Upper lobe of left lung (tissue), 6 donors: ENCODE measurements around the gene TMEM89. TPM values are rescaled to one million over a fixed set of nuclear protein-coding genes. Genes with fewer than 3 reads are reported as not detected.

Experiments
- ATAC-seq, 2 donors: fragments of 200-7000 bp; cut with Tn5 transposase; one replicate each; pipeline ENCODE4 v1.9.1; 2022; ENCODE audit warnings: mild to moderate bottlenecking in 2 of 2, moderate library complexity in 2 of 2; ENCODE audit not compliant: low FRiP score in 2 of 2
- DNase-seq, 2 donors: peaks; one replicate each; pipeline ENCODE4 v3.0.0-alpha.2; 2019 to 2020
- H3K27ac ChIP-seq, 4 donors: fragments of 200-600 bp; sonication (generic); one replicate each; pipeline ENCODE4 v1.5.1; 2016 to 2019
- H3K27me3 ChIP-seq, 4 donors: fragments of 200-600 bp; sonication (generic); one replicate each; pipeline ENCODE4 v1.5.1; 2017 to 2019
- H3K36me3 ChIP-seq, 4 donors: fragments of 200-600 bp; sonication (generic); one replicate each; pipeline ENCODE4 v1.5.1; 2016 to 2019
- H3K4me1 ChIP-seq, 4 donors: fragments of 200-600 bp; sonication (generic); one replicate each; pipeline ENCODE4 v1.5.1; 2018 to 2019
- H3K4me3 ChIP-seq, 4 donors: fragments of 200-600 bp; sonication (generic); one replicate each; pipeline ENCODE4 v1.5.1; 2017 to 2019; ENCODE audit warnings: mild to moderate bottlenecking in 2 of 4, moderate library complexity in 1 of 4
- H3K9me3 ChIP-seq, 4 donors: fragments of 200-600 bp; sonication (generic); one replicate each; pipeline ENCODE4 v1.5.1; 2018 to 2019
- EP300 ChIP-seq, 4 donors: sonication (generic); formaldehyde crosslinking; IDR thresholded peaks; one replicate each; pipeline ENCODE4 v1.5.1; 2017; ENCODE audit warnings: antibody characterized with exemption in 4 of 4, control low read depth in 2 of 4
- POLR2A ChIP-seq, 4 donors: fragments of 450-650 bp; IDR thresholded peaks; one replicate each; pipeline ENCODE4 v1.5.1; 2016 to 2017; ENCODE audit warnings: antibody characterized with exemption in 4 of 4, mild to moderate bottlenecking in 2 of 4
- POLR2AphosphoS5 ChIP-seq, 2 donors: sonication (generic); formaldehyde crosslinking; IDR thresholded peaks; one replicate each; pipeline ENCODE4 v1.5.1; 2017; ENCODE audit warnings: antibody characterized with exemption in 2 of 2
- WGBS, 2 donors: methylation state at CpG; one replicate each; pipeline ENCODE4 v1.1.5; 2017 to 2018; 5-methylcytosine and 5-hydroxymethylcytosine counted together
- total RNA-seq, 6 donors: library from RNA; depleted of rRNA in 4 of 6; stranded (reverse); fragments of >200 nt in 4 of 6; gene quantifications; one replicate each; pipeline versions ENCODE4 v1.1.0 to v1.2.1, GENCODE V29; 2016 to 2021
- TF ChIP-seq, protein P1 (sequence below), 6 experiments: fragments of 450-650 bp in 4 of 6; fragments of 200-600 bp in 2 of 6; sonication (generic) in 2 of 6; IDR thresholded peaks; one replicate each; pipeline ENCODE4 v1.5.1; 2016 to 2019; ENCODE audit warnings: antibody characterized with exemption in 6 of 6
- donor health status: DM: no; HTN: no; CAD: no; lungs with moderate emphysema.
- donor health status: DM: no; HTN: yes; CAD: no; lungs with severe emphysema.

Gene TMEM89
- total RNA-seq: under 1 TPM in 1 of 6 donors, not detected in 5; 0.67 TPM

DNA sequence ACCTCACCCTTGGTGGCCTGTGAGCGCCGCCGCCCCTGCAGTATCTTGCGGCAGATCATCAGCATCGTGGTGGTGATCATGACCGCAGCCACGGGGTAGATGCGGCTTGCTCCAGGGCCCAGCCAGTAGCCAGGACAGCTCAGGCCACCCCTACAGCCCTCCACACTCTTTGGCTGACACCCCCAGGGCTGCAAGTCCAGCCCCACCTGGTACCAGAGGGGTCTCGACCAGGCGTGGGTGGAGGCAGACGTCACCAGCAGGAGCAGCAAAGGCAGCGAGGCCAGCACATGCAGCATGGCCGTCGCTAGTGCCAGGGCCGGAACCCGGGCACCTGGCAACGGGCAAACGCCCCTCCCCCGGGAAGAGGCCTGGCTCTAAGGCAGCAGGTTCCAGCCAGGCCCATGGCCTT lies at the start of gene TMEM89:
TMEM89 (minus strand) TSS at position 309 of the 409 bp plus-strand sequence; CDS start at position 296, 13 bp downstream.
- Histone ChIP-seq H3K4me3 (no peak within 1 kb of the TSS), H3K27ac (no peak within 1 kb of the TSS), H3K9me3 (peaks cover 0 to 16% (median 14%) of the 10 kb centered on the region in 4 donors), H3K27me3 (no peaks in the 10 kb centered on the region), H3K36me3 (peaks cover 0 to 20% (median 13%) of the 10 kb centered on the region in 4 donors), H3K4me1 (no peaks in the 10 kb centered on the region)
- no peak for TF ChIP-seq EP300 (IDR thresholded peaks at IDR 0.05)
- TF ChIP-seq POLR2A (IDR thresholded peaks at IDR 0.05): no peak
- TF ChIP-seq, protein P1, sequence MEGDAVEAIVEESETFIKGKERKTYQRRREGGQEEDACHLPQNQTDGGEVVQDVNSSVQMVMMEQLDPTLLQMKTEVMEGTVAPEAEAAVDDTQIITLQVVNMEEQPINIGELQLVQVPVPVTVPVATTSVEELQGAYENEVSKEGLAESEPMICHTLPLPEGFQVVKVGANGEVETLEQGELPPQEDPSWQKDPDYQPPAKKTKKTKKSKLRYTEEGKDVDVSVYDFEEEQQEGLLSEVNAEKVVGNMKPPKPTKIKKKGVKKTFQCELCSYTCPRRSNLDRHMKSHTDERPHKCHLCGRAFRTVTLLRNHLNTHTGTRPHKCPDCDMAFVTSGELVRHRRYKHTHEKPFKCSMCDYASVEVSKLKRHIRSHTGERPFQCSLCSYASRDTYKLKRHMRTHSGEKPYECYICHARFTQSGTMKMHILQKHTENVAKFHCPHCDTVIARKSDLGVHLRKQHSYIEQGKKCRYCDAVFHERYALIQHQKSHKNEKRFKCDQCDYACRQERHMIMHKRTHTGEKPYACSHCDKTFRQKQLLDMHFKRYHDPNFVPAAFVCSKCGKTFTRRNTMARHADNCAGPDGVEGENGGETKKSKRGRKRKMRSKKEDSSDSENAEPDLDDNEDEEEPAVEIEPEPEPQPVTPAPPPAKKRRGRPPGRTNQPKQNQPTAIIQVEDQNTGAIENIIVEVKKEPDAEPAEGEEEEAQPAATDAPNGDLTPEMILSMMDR (IDR thresholded peaks at IDR 0.05): no peak
- TF ChIP-seq POLR2AphosphoS5 (IDR thresholded peaks at IDR 0.05): no peak
- WGBS, 2 donors: 92 to 93% methylated on average over 17 to 19 of the region's 19 CpGs
- DNase-seq: no peak
- peak; percentile 4 to 18 for ATAC-seq

DNA sequence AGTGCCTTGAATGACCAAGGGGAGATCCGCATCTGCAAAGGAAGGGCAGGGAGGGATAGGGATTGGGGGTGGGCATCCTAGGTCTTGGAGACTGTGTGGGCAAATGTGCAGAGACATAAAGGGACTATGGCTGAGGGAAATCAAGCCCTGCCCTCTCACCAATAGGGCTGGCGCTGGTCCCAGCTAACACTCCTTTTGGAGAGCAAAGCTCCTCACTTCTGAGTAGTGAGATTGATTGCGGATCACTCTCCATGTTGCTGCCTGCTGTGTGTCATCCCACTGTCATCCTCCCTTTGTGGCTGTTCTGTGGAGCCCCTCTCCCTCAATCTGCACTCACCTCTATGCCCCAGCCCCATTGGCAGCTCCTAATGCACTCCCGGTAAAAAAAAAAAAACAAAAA lies 43.4 kb upstream of the TMEM89 start:
- no peak for DNase-seq
- no peak overlapping the region for H3K27ac ChIP-seq

DNA sequence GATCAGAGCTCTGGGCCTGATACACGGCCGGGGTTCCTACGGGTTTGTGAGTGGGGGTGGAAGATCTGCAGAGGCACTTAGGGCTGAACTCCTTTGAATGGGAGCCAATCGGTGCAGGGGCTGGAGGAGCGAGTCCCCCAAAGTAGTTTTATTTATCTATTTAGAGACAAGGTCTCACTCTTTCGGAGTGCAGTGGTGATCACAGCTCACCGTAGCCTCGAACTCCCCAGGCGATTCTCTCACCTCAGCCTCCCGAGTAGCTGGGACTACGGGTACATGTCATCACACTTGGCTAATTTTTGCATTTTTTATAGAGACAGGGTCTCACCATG lies 42.7 kb upstream of the TMEM89 start:
- DNase-seq: no peak
- Histone ChIP-seq H3K36me3 (no peaks in the 10 kb centered on the region), H3K9me3 (no peaks in the 10 kb centered on the region), H3K27ac (peak overlapping the region in 1 of 4 donors; percentile 58), H3K4me1 (peaks cover 20 to 37% (median 29%) of the 10 kb centered on the region in 4 donors), H3K27me3 (peaks cover 0 to 33% (median 8%) of the 10 kb centered on the region in 4 donors), H3K4me3 (peak overlapping the region in 1 of 4 donors; percentile 55)
- TF ChIP-seq POLR2AphosphoS5 (IDR thresholded peaks at IDR 0.05) (no peak), POLR2A (IDR thresholded peaks at IDR 0.05) (no peak), EP300 (IDR thresholded peaks at IDR 0.05) (no peak)
- TF ChIP-seq, protein P1 (IDR thresholded peaks at IDR 0.05): peak in 1 of 6 experiments; percentile 17
- 64 to 70% methylated on average over 10 to 11 of the region's 11 CpGs for WGBS, 2 donors
- no peak for ATAC-seq

More for the DNA sequence above, 43.4 kb upstream of the TMEM89 start:
- H3K4me3 ChIP-seq: no peak overlapping the region
- TF ChIP-seq, protein P1 (IDR thresholded peaks at IDR 0.05): no peak
- TF ChIP-seq EP300 (IDR thresholded peaks at IDR 0.05) (no peak), POLR2A (IDR thresholded peaks at IDR 0.05) (no peak), POLR2AphosphoS5 (IDR thresholded peaks at IDR 0.05) (no peak)
- 84 to 98% methylated on average over 3 to 4 of the region's 4 CpGs for WGBS, 2 donors
- H3K36me3 ChIP-seq: no peaks in the 10 kb centered on the region
- ATAC-seq: no peak
- H3K9me3 ChIP-seq: no peaks in the 10 kb centered on the region
- H3K27me3 ChIP-seq: peaks cover 0 to 31% (median 8%) of the 10 kb centered on the region in 4 donors
- peaks cover 20 to 37% (median 29%) of the 10 kb centered on the region in 4 donors for H3K4me1 ChIP-seq

- Histone ChIP-seq H3K9me3 (no peaks in the 10 kb centered on the region), H3K4me1 (peaks cover 20 to 37% (median 29%) of the 10 kb centered on the region in 4 donors), H3K27me3 (peaks cover 0 to 33% (median 8%) of the 10 kb centered on the region in 4 donors), H3K27ac (peak overlapping the region in 3 of 4 donors; percentile 30 to 75 (median 58)), H3K4me3 (peak overlapping the region; percentile 20 to 55 (median 48)), H3K36me3 (no peaks in the 10 kb centered on the region)
- peak; percentile 89 to 92 for ATAC-seq
- TF ChIP-seq POLR2A (IDR thresholded peaks at IDR 0.05): peak in 3 of 4 donors; percentile 28 to 60 (median 36)
- peak in 1 of 2 donors; percentile 55 for TF ChIP-seq POLR2AphosphoS5 (IDR thresholded peaks at IDR 0.05)
- TF ChIP-seq, protein P1 (IDR thresholded peaks at IDR 0.05): peak; percentile 56 to 76 (median 61)
- TF ChIP-seq EP300 (IDR thresholded peaks at IDR 0.05): no peak
- 0 to 2% methylated on average over 9 to 51 of the region's 66 CpGs for WGBS, 2 donors
- DNase-seq: peak; percentile 91 to 92
These were observed 42.1 kb upstream of the TMEM89 start for GRCh38 chr3:48663489-48664312.
